ENCODE measurements around the gene PRX. TPM values are rescaled to one million over a fixed set of nuclear protein-coding genes. Genes with fewer than 3 reads are reported as not detected.
A peak's percentile ranks its signal among the peaks of the same experiment; 100 is the strongest.

Gene PRX
- total and polyA plus RNA-seq, 2 of the 13 experiments (the other 11 are each of a cell fraction or from before 2014, with no cell fraction given): 0.66 TPM

DNA sequence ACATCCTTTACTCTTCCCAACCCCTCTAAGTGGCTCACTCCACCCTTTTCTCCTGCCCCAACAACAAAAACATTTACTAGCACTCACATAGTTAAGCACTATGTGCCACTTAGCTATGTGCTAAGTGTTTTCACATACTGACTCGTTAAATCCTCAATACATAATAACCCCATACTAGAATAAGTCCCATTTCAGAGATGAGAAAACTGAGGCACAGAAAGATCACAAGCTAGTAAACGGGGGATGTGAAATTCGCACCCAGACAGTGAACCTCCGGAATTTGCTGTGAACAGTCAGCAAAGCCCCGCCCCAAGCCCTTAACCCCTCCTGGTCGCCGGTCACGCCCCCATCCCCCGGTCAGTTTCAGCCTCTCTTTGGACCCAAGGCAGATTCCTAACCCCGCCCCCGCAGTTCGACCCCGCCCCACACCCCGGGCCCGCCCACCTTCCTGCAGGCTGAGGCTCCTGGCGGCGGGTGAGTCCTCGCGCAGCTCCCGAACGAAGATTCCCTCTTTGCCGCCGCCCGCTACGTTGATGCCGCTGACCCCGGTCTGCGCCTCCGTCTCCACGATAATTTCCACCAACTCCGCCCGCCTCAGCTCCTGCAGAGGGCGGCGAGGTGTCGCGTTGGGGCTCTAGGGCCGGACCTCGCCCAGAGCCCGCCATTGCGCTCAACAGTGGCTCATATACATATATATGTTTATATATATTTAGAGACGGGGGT is 9.8 kb downstream of the PRX start (continued):
- TF ChIP-seq ZHX2 (IDR thresholded peaks at IDR 0.05; ENCODE audit: low read depth) (no peak), ZHX2 (CRISPR knock-in tag; IDR thresholded peaks at IDR 0.05; ENCODE audit: borderline replicate concordance) (no peak), HNF4A (CRISPR knock-in tag; IDR thresholded peaks at IDR 0.05) (peak; percentile 36; the same call in 1 of the 2 replicates), ZNF30 (CRISPR knock-in tag; IDR thresholded peaks at IDR 0.05) (no peak), ELF3 (CRISPR knock-in tag; IDR thresholded peaks at IDR 0.05) (no peak), HDAC1 (CRISPR knock-in tag; IDR thresholded peaks at IDR 0.05) (peak; percentile 36), BCL3 (CRISPR knock-in tag; IDR thresholded peaks at IDR 0.05) (no peak), ZNF354B (CRISPR knock-in tag; IDR thresholded peaks at IDR 0.05) (no peak), FOXJ3 (CRISPR knock-in tag; IDR thresholded peaks at IDR 0.05; ENCODE audit: borderline replicate concordance) (no peak), BORCS8-MEF2B (CRISPR knock-in tag; IDR thresholded peaks at IDR 0.05) (no peak), ZFX (CRISPR knock-in tag; IDR thresholded peaks at IDR 0.05; ENCODE audit: low read depth) (peak; percentile 65), DPF2 (CRISPR knock-in tag; IDR thresholded peaks at IDR 0.05; ENCODE audit: borderline replicate concordance, low read depth) (no peak), ZFP36 (IDR thresholded peaks at IDR 0.05; ENCODE audit: borderline replicate concordance, low read depth, low read length, partially characterized antibody) (no peak), FOXA3 (CRISPR knock-in tag; IDR thresholded peaks at IDR 0.05) (no peak), MXI1 (IDR thresholded peaks at IDR 0.05; ENCODE audit: borderline replicate concordance, low read depth, low read length) (0 out of 3 replicates have a peak, but pooled peaks have one; percentile 16), ZMYM3 (CRISPR knock-in tag; IDR thresholded peaks at IDR 0.05) (peak; percentile 97)
- TF ChIP-seq, protein P1, sequence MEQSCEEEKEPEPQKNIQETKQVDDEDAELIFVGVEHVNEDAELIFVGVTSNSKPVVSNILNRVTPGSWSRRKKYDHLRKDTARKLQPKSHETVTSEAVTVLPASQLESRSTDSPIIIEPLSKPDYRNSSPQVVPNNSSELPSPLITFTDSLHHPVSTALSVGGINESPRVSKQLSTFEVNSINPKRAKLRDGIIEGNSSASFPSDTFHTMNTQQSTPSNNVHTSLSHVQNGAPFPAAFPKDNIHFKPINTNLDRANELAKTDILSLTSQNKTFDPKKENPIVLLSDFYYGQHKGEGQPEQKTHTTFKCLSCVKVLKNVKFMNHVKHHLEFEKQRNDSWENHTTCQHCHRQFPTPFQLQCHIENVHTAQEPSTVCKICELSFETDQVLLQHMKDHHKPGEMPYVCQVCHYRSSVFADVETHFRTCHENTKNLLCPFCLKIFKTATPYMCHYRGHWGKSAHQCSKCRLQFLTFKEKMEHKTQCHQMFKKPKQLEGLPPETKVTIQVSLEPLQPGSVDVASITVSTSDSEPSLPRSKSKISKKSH (CRISPR knock-in tag; IDR thresholded peaks at IDR 0.05; ENCODE audit: borderline replicate concordance): no peak
- TF ChIP-seq, protein P2, sequence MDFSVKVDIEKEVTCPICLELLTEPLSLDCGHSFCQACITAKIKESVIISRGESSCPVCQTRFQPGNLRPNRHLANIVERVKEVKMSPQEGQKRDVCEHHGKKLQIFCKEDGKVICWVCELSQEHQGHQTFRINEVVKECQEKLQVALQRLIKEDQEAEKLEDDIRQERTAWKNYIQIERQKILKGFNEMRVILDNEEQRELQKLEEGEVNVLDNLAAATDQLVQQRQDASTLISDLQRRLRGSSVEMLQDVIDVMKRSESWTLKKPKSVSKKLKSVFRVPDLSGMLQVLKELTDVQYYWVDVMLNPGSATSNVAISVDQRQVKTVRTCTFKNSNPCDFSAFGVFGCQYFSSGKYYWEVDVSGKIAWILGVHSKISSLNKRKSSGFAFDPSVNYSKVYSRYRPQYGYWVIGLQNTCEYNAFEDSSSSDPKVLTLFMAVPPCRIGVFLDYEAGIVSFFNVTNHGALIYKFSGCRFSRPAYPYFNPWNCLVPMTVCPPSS (IDR thresholded peaks at IDR 0.05): no peak

All from HepG2 (cell line).